ENCODE data around the gene C6orf52.

DNA sequence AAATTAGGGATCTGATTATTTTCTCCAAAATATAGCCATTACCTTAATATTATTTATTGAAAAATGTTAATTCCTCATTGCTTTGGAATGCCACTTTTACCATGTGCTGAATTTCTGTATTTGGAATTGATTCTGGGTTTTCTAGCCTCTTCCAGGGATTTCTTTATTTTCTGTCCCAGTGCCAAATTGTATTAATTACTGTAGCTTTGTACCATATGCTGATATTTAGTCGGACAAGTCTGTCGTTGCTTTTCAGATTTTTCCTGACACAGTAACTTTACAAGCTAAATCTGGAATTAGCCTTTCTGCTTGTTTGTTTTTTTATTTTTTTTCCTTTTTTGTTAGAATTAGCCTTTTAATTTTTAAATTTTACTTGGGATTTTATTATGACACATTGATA lies 42.3 kb upstream of the C6orf52 start:
- TF ChIP-seq, protein P1, sequence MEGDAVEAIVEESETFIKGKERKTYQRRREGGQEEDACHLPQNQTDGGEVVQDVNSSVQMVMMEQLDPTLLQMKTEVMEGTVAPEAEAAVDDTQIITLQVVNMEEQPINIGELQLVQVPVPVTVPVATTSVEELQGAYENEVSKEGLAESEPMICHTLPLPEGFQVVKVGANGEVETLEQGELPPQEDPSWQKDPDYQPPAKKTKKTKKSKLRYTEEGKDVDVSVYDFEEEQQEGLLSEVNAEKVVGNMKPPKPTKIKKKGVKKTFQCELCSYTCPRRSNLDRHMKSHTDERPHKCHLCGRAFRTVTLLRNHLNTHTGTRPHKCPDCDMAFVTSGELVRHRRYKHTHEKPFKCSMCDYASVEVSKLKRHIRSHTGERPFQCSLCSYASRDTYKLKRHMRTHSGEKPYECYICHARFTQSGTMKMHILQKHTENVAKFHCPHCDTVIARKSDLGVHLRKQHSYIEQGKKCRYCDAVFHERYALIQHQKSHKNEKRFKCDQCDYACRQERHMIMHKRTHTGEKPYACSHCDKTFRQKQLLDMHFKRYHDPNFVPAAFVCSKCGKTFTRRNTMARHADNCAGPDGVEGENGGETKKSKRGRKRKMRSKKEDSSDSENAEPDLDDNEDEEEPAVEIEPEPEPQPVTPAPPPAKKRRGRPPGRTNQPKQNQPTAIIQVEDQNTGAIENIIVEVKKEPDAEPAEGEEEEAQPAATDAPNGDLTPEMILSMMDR (IDR thresholded peaks at IDR 0.05 in 2 of 3, conservative IDR thresholded peaks at IDR 0.05 in 1 of 3; ENCODE audit: insufficient read depth in 2 of 3, low read depth in 1 of 3, low read length in 3 of 3): no peak
- TF ChIP-seq, protein P2, sequence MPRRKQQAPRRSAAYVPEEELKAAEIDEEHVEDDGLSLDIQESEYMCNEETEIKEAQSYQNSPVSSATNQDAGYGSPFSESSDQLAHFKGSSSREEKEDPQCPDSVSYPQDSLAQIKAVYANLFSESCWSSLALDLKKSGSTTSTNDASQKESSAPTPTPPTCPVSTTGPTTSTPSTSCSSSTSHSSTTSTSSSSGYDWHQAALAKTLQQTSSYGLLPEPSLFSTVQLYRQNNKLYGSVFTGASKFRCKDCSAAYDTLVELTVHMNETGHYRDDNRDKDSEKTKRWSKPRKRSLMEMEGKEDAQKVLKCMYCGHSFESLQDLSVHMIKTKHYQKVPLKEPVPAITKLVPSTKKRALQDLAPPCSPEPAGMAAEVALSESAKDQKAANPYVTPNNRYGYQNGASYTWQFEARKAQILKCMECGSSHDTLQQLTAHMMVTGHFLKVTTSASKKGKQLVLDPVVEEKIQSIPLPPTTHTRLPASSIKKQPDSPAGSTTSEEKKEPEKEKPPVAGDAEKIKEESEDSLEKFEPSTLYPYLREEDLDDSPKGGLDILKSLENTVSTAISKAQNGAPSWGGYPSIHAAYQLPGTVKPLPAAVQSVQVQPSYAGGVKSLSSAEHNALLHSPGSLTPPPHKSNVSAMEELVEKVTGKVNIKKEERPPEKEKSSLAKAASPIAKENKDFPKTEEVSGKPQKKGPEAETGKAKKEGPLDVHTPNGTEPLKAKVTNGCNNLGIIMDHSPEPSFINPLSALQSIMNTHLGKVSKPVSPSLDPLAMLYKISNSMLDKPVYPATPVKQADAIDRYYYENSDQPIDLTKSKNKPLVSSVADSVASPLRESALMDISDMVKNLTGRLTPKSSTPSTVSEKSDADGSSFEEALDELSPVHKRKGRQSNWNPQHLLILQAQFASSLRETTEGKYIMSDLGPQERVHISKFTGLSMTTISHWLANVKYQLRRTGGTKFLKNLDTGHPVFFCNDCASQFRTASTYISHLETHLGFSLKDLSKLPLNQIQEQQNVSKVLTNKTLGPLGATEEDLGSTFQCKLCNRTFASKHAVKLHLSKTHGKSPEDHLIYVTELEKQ (CRISPR knock-in tag; IDR thresholded peaks at IDR 0.05): no peak
- TF ChIP-seq HSF4 (CRISPR knock-in tag; IDR thresholded peaks at IDR 0.05; ENCODE audit: borderline replicate concordance) (no peak), KDM1A (IDR thresholded peaks at IDR 0.05) (no peak), RAD21 (CRISPR knock-in tag; conservative IDR thresholded peaks at IDR 0.05 in 1 of 2, IDR thresholded peaks at IDR 0.05 in 1 of 2) (no peak)
